ENCODE data around the gene TMEM202.
"Not testable (repeated sequence)": the region's sequence is repeated elsewhere in the genome, so short reads cannot be mapped to it uniquely, and the experiment has no call there.

Gene TMEM202

GRCh38 chr15:72420576-72420975 is 22.5 kb downstream of the TMEM202 start:
- no peak for DNase-seq (ENCODE audit: insufficient read length, low spot score)
- TF ChIP-seq CTCF (IDR thresholded peaks at IDR 0.05; ENCODE audit: insufficient read depth, missing control alignments): no peak
- FAIRE-seq: no peak

- DNase-seq (ENCODE audit: insufficient read length, low spot score): no peak
- FAIRE-seq: no peak
- TF ChIP-seq CTCF (IDR thresholded peaks at IDR 0.05; ENCODE audit: insufficient read depth, missing control alignments): no peak
Measured at GRCh38 chr15:72421484-72421883, 23.4 kb downstream of the TMEM202 start.

- DNase-seq (ENCODE audit: insufficient read length, low spot score) (no peak), FAIRE-seq (no peak)
- TF ChIP-seq CTCF (IDR thresholded peaks at IDR 0.05; ENCODE audit: insufficient read depth, missing control alignments): no peak
Measured at GRCh38 chr15:72423256-72423655, 25.2 kb downstream of the TMEM202 start.

- no peak for FAIRE-seq
- no peak for DNase-seq (ENCODE audit: insufficient read length, low spot score)
- no peak for TF ChIP-seq CTCF (IDR thresholded peaks at IDR 0.05; ENCODE audit: insufficient read depth, missing control alignments)
Measured at GRCh38 chr15:72426753-72427152, 28.6 kb downstream of the TMEM202 start.

GRCh38 chr15:72437650-72438316 is 39.7 kb downstream of the TMEM202 start:
- TF ChIP-seq CTCF (IDR thresholded peaks at IDR 0.05; ENCODE audit: insufficient read depth, missing control alignments): no peak
- no peak for FAIRE-seq

GRCh38 chr15:72442848-72443247 is 44.7 kb downstream of the TMEM202 start:
- DNase-seq (ENCODE audit: insufficient read length, low spot score); FAIRE-seq: not testable (repeated sequence)

More at GRCh38 chr15:72437650-72438316, 39.7 kb downstream of the TMEM202 start:
- DNase-seq (ENCODE audit: insufficient read length, low spot score): no peak

GRCh38 chr15:72445426-72445825 is 47.3 kb downstream of the TMEM202 start:
- no peak for FAIRE-seq
- DNase-seq (ENCODE audit: insufficient read length, low spot score): no peak
- TF ChIP-seq CTCF (IDR thresholded peaks at IDR 0.05; ENCODE audit: insufficient read depth, missing control alignments): no peak

- no peak for DNase-seq (ENCODE audit: insufficient read length, low spot score)
- no peak for FAIRE-seq
- no peak for TF ChIP-seq CTCF (IDR thresholded peaks at IDR 0.05; ENCODE audit: insufficient read depth, missing control alignments)
Measured at GRCh38 chr15:72450805-72451204, 52.7 kb downstream of the TMEM202 start.

Measured in D721Med (cell line).